ENCODE measurements around the gene RCL1.

GRCh38 chr9:4803670-4804530 is 11.2 kb downstream of the RCL1 start:
- TF ChIP-seq CTCF (conservative IDR thresholded peaks at IDR 0.05; ENCODE audit: low read depth, low read length) (no peak), EZH2 (IDR thresholded peaks at IDR 0.05; ENCODE audit: borderline replicate concordance, low read depth, low read length, poor library complexity, severe bottlenecking) (no peak)

Measured in A673 (cell line).